Tibial nerve (tissue), 4 donors: Measurements from ENCODE around the gene ANO2. TPM values are rescaled to one million over a fixed set of nuclear protein-coding genes. Genes with fewer than 3 reads are reported as not detected.

Experiments used
- DNase-seq, 2 donors: peaks; one replicate each; pipeline ENCODE4 v3.0.0-alpha.2; 2019; ENCODE audit warnings: low spot score in 2 of 2
- H3K27ac ChIP-seq, 4 donors: fragments of 200-600 bp; sonication (generic) in 3 of 4; one replicate each; pipeline ENCODE4 v1.5.1; 2017 to 2019; ENCODE audit warnings: mild to moderate bottlenecking in 1 of 4
- H3K27me3 ChIP-seq, 2 donors: fragments of 200-600 bp; sonication (generic) in 1 of 2; one replicate each; pipeline versions ENCODE4 v1.5.1 to v1.6.0; 2017 to 2019
- H3K36me3 ChIP-seq, 3 donors: fragments of 200-600 bp; sonication (generic); one replicate each; pipeline ENCODE4 v1.5.1; 2018 to 2019
- H3K4me1 ChIP-seq, 4 donors: fragments of 200-600 bp; sonication (generic) in 3 of 4; one replicate each; pipeline ENCODE4 v1.5.1; 2017 to 2019
- H3K4me3 ChIP-seq, 4 donors: fragments of 200-600 bp; sonication (generic) in 3 of 4; one replicate each; pipeline ENCODE4 v1.5.1; 2017 to 2019; ENCODE audit warnings: mild to moderate bottlenecking in 1 of 4, moderate library complexity in 1 of 4
- H3K9me3 ChIP-seq, 4 donors: fragments of 200-600 bp; sonication (generic) in 3 of 4; one replicate each; pipeline ENCODE4 v1.5.1; 2017 to 2019
- CTCF ChIP-seq, 5 experiments: fragments of 200-600 bp in 3 of 5; fragments of 450-650 bp in 2 of 5; sonication (generic) in 3 of 5; IDR thresholded peaks; one replicate each; pipeline ENCODE4 v1.5.1; 2016 to 2019; ENCODE audit warnings: antibody characterized with exemption in 5 of 5, mild to moderate bottlenecking in 3 of 5, moderate library complexity in 2 of 5
- EP300 ChIP-seq, 2 donors: sonication (generic); formaldehyde crosslinking; IDR thresholded peaks; one replicate each; pipeline ENCODE4 v1.6.1; 2017; ENCODE audit warnings: antibody characterized with exemption in 2 of 2, mild to moderate bottlenecking in 1 of 2
- POLR2A ChIP-seq, 2 donors: fragments of 450-650 bp; IDR thresholded peaks; one replicate each; pipeline ENCODE4 v1.6.1; 2017; ENCODE audit warnings: antibody characterized with exemption in 2 of 2, mild to moderate bottlenecking in 2 of 2, moderate library complexity in 2 of 2
- WGBS, 2 donors: methylation state at CpG; one replicate each; pipeline ENCODE4 v1.1.5; 2018; 5-methylcytosine and 5-hydroxymethylcytosine counted together
- total RNA-seq, 4 donors: library from RNA; depleted of rRNA; stranded (reverse); fragments of >200 nt; gene quantifications; one replicate each; pipeline ENCODE4 v1.1.0, GENCODE V29; 2016

Gene ANO2
- total RNA-seq, 4 donors from 2014 or later = 13.8 to 23.2 (median 21.3) TPM

- no peak overlapping the region for H3K4me3 ChIP-seq
- 60 to 65% methylated on average over 24 of the region's 24 CpGs for WGBS, 2 donors
- peaks cover 0 to 4% (median 0%) of the 10 kb centered on the region in 4 donors for H3K4me1 ChIP-seq
- TF ChIP-seq EP300 (IDR thresholded peaks at IDR 0.05) = no peak
- no peak for TF ChIP-seq CTCF (IDR thresholded peaks at IDR 0.05)
- no peak for TF ChIP-seq POLR2A (IDR thresholded peaks at IDR 0.05)
- H3K36me3 ChIP-seq = no peaks in the 10 kb centered on the region
- no peaks in the 10 kb centered on the region for H3K27me3 ChIP-seq
- H3K27ac ChIP-seq = no peak overlapping the region
- no peaks in the 10 kb centered on the region for H3K9me3 ChIP-seq
- DNase-seq = no peak
Measured at GRCh38 chr12:5964913-5965900, 20.1 kb upstream of the ANO2 start.

- Histone ChIP-seq H3K4me3 (no peak overlapping the region), H3K4me1 (peaks cover 0 to 4% (median 0%) of the 10 kb centered on the region in 4 donors), H3K27ac (no peak overlapping the region), H3K27me3 (no peaks in the 10 kb centered on the region), H3K9me3 (no peaks in the 10 kb centered on the region), H3K36me3 (no peaks in the 10 kb centered on the region)
- WGBS, 2 donors = 83 to 86% methylated on average over 7 of the region's 7 CpGs
- DNase-seq = no peak
- TF ChIP-seq CTCF (IDR thresholded peaks at IDR 0.05) (no peak), EP300 (IDR thresholded peaks at IDR 0.05) (no peak), POLR2A (IDR thresholded peaks at IDR 0.05) (no peak)
Measured at GRCh38 chr12:5963515-5963914, 18.5 kb upstream of the ANO2 start.

GRCh38 chr12:5960783-5961182 is 15.7 kb upstream of the ANO2 start:
- DNase-seq = no peak
- H3K9me3 ChIP-seq = no peaks in the 10 kb centered on the region
- WGBS, 2 donors = 77 to 83% methylated on average over 4 of the region's 4 CpGs

DNA sequence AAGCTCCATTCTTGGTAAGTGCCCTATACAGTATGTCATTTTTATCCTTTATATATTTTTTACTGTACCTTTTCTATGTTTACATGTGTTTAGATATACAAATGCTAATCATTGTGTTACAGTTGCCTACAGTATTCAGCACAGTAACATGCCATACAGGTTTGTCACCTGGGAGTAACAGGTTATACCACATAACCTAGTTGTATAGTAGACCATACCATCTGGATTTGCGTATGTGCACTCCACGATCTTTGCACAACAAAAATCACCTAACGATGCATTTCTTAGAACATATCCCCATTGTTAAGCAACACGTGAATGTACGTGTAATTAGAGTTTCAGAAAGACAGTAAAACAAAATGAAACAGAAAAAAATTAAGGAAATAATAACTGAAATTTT is 11.9 kb upstream of the ANO2 start:
- Histone ChIP-seq H3K4me1 (no peaks in the 10 kb centered on the region), H3K27me3 (no peaks in the 10 kb centered on the region), H3K36me3 (no peaks in the 10 kb centered on the region), H3K9me3 (no peaks in the 10 kb centered on the region), H3K4me3 (no peak overlapping the region), H3K27ac (no peak overlapping the region)
- DNase-seq = no peak
- 92% methylated on average over 5 of the region's 5 CpGs for WGBS, 2 donors
- no peak for TF ChIP-seq EP300 (IDR thresholded peaks at IDR 0.05)
- no peak for TF ChIP-seq POLR2A (IDR thresholded peaks at IDR 0.05)
- TF ChIP-seq CTCF (IDR thresholded peaks at IDR 0.05) = no peak

More at GRCh38 chr12:5960783-5961182, 15.7 kb upstream of the ANO2 start:
- peaks cover 0 to under 1% (median 0%) of the 10 kb centered on the region in 4 donors for H3K4me1 ChIP-seq
- TF ChIP-seq CTCF (IDR thresholded peaks at IDR 0.05) (no peak), POLR2A (IDR thresholded peaks at IDR 0.05) (no peak), EP300 (IDR thresholded peaks at IDR 0.05) (no peak)
- H3K27ac ChIP-seq = no peak overlapping the region
- H3K27me3 ChIP-seq = no peaks in the 10 kb centered on the region
- H3K4me3 ChIP-seq = no peak overlapping the region
- no peaks in the 10 kb centered on the region for H3K36me3 ChIP-seq

DNA sequence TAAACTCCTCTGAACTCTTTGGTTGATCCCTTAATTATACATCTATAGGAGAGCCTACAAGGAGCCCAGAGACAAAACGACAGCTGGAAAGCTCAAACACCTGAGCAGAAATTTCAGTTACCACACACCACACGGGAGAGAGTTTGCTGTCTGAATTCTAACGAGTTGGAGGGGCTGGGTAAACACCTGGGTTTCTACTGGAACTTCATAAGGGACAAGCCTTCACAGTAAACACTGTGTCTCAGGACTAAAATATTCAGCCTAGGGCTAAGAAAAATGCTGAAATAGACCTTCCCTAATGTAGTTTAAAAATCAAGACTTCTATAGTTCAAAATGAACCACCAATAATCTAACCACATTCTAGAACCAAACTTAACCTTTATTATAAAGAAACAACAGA is 9.6 kb upstream of the ANO2 start:
- 20 to 38% methylated on average over 3 of the region's 3 CpGs for whole genome bisulfite sequencing, 2 donors
- TF ChIP-seq CTCF (IDR thresholded peaks at IDR 0.05) (no peak), POLR2A (IDR thresholded peaks at IDR 0.05) (no peak)
- no peak for DNase-seq
- no peak overlapping the region for H3K27ac ChIP-seq
- no peaks in the 10 kb centered on the region for H3K36me3 ChIP-seq
- H3K4me1 ChIP-seq = no peaks in the 10 kb centered on the region
- H3K4me3 ChIP-seq = no peak overlapping the region
- no peaks in the 10 kb centered on the region for H3K9me3 ChIP-seq
- no peaks in the 10 kb centered on the region for H3K27me3 ChIP-seq
